Measurements from ENCODE around the gene PABPN1. TPM values are rescaled to one million over a fixed set of nuclear protein-coding genes. Genes with fewer than 3 reads are reported as not detected.

The PABPN1 gene
- total and polyA plus RNA-seq, 9 of the 15 experiments (the other 6 are each of a cell fraction or from before 2014, with no cell fraction given): 32.6 to 388 (median 178) TPM

DNA sequence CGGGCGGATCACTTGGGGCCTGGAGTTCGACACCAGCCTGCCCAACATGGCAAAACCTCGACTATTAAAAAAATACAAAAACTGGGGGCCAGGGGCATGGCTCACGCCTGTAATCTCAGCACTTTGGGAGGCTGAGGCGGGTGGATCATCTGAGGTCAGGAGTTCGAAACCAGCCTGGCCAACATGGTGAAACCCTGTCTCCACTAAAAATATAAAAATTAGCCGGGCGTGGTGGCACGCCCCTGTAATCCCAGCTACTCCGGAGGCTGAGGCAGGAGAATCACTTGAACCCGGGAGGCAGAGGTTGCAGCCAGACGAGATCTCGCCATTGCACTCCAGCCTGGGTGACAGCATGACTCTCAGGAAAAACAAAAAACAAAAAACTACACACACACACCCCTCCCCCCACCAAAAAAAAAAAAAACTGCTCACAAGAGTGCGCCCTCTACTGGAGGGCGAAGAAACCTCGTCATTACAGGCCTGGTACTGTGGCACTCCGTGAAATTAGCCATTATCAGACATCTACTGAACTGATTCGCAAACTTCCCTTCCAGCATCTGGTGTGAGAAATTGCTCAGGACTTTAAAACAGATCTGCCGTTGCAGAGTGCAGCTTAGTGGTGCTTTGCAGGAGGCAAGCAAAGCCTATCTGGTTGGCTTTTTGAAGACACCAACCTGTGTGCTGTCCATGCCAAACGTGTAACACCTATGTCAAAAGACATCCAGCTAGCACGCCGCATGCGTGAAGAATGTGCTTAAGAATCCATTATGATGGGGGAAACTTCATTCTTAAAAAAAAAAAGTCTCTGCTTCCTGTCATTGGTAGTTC is 26.3 kb upstream of the PABPN1 start (continued):
- TF ChIP-seq, protein P1, sequence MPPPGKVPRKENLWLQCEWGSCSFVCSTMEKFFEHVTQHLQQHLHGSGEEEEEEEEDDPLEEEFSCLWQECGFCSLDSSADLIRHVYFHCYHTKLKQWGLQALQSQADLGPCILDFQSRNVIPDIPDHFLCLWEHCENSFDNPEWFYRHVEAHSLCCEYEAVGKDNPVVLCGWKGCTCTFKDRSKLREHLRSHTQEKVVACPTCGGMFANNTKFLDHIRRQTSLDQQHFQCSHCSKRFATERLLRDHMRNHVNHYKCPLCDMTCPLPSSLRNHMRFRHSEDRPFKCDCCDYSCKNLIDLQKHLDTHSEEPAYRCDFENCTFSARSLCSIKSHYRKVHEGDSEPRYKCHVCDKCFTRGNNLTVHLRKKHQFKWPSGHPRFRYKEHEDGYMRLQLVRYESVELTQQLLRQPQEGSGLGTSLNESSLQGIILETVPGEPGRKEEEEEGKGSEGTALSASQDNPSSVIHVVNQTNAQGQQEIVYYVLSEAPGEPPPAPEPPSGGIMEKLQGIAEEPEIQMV (tag; conservative IDR thresholded peaks at IDR 0.05; ENCODE audit: low read depth): no peak
- TF ChIP-seq, protein P2, sequence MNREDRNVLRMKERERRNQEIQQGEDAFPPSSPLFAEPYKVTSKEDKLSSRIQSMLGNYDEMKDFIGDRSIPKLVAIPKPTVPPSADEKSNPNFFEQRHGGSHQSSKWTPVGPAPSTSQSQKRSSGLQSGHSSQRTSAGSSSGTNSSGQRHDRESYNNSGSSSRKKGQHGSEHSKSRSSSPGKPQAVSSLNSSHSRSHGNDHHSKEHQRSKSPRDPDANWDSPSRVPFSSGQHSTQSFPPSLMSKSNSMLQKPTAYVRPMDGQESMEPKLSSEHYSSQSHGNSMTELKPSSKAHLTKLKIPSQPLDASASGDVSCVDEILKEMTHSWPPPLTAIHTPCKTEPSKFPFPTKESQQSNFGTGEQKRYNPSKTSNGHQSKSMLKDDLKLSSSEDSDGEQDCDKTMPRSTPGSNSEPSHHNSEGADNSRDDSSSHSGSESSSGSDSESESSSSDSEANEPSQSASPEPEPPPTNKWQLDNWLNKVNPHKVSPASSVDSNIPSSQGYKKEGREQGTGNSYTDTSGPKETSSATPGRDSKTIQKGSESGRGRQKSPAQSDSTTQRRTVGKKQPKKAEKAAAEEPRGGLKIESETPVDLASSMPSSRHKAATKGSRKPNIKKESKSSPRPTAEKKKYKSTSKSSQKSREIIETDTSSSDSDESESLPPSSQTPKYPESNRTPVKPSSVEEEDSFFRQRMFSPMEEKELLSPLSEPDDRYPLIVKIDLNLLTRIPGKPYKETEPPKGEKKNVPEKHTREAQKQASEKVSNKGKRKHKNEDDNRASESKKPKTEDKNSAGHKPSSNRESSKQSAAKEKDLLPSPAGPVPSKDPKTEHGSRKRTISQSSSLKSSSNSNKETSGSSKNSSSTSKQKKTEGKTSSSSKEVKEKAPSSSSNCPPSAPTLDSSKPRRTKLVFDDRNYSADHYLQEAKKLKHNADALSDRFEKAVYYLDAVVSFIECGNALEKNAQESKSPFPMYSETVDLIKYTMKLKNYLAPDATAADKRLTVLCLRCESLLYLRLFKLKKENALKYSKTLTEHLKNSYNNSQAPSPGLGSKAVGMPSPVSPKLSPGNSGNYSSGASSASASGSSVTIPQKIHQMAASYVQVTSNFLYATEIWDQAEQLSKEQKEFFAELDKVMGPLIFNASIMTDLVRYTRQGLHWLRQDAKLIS (CRISPR knock-in tag; IDR thresholded peaks at IDR 0.05): no peak
- TF ChIP-seq ZNF174 (CRISPR knock-in tag; IDR thresholded peaks at IDR 0.05) (no peak), MAZ (CRISPR knock-in tag; conservative IDR thresholded peaks at IDR 0.05 in 1 of 2, IDR thresholded peaks at IDR 0.05 in 1 of 2) (peak in 1 of 2 experiments; percentile 48; a peak in 2 of 4 replicates), BMI1 (IDR thresholded peaks at IDR 0.05; ENCODE audit: low read length) (no peak), RFX1 (IDR thresholded peaks at IDR 0.05) (no peak), EP300 (IDR thresholded peaks at IDR 0.05; ENCODE audit: low read length) (peak; percentile 73; the same call in 1 of the 2 replicates)
- TF ChIP-seq, protein P3, sequence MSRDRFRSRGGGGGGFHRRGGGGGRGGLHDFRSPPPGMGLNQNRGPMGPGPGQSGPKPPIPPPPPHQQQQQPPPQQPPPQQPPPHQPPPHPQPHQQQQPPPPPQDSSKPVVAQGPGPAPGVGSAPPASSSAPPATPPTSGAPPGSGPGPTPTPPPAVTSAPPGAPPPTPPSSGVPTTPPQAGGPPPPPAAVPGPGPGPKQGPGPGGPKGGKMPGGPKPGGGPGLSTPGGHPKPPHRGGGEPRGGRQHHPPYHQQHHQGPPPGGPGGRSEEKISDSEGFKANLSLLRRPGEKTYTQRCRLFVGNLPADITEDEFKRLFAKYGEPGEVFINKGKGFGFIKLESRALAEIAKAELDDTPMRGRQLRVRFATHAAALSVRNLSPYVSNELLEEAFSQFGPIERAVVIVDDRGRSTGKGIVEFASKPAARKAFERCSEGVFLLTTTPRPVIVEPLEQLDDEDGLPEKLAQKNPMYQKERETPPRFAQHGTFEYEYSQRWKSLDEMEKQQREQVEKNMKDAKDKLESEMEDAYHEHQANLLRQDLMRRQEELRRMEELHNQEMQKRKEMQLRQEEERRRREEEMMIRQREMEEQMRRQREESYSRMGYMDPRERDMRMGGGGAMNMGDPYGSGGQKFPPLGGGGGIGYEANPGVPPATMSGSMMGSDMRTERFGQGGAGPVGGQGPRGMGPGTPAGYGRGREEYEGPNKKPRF (IDR thresholded peaks at IDR 0.05; ENCODE audit: low read depth, low read length): no peak
- TF ChIP-seq, protein P4, sequence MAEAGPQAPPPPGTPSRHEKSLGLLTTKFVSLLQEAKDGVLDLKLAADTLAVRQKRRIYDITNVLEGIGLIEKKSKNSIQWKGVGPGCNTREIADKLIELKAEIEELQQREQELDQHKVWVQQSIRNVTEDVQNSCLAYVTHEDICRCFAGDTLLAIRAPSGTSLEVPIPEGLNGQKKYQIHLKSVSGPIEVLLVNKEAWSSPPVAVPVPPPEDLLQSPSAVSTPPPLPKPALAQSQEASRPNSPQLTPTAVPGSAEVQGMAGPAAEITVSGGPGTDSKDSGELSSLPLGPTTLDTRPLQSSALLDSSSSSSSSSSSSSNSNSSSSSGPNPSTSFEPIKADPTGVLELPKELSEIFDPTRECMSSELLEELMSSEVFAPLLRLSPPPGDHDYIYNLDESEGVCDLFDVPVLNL (CRISPR knock-in tag; IDR thresholded peaks at IDR 0.05; ENCODE audit: low read depth): no peak
- TF ChIP-seq, protein P5, sequence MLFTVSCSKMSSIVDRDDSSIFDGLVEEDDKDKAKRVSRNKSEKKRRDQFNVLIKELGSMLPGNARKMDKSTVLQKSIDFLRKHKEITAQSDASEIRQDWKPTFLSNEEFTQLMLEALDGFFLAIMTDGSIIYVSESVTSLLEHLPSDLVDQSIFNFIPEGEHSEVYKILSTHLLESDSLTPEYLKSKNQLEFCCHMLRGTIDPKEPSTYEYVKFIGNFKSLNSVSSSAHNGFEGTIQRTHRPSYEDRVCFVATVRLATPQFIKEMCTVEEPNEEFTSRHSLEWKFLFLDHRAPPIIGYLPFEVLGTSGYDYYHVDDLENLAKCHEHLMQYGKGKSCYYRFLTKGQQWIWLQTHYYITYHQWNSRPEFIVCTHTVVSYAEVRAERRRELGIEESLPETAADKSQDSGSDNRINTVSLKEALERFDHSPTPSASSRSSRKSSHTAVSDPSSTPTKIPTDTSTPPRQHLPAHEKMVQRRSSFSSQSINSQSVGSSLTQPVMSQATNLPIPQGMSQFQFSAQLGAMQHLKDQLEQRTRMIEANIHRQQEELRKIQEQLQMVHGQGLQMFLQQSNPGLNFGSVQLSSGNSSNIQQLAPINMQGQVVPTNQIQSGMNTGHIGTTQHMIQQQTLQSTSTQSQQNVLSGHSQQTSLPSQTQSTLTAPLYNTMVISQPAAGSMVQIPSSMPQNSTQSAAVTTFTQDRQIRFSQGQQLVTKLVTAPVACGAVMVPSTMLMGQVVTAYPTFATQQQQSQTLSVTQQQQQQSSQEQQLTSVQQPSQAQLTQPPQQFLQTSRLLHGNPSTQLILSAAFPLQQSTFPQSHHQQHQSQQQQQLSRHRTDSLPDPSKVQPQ (CRISPR knock-in tag; IDR thresholded peaks at IDR 0.05; ENCODE audit: borderline replicate concordance): no peak
- TF ChIP-seq, protein P6, sequence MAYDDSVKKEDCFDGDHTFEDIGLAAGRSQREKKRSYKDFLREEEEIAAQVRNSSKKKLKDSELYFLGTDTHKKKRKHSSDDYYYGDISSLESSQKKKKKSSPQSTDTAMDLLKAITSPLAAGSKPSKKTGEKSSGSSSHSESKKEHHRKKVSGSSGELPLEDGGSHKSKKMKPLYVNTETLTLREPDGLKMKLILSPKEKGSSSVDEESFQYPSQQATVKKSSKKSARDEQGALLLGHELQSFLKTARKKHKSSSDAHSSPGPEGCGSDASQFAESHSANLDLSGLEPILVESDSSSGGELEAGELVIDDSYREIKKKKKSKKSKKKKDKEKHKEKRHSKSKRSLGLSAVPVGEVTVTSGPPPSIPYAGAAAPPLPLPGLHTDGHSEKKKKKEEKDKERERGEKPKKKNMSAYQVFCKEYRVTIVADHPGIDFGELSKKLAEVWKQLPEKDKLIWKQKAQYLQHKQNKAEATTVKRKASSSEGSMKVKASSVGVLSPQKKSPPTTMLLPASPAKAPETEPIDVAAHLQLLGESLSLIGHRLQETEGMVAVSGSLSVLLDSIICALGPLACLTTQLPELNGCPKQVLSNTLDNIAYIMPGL (CRISPR knock-in tag; IDR thresholded peaks at IDR 0.05): no peak

Data from K562 (cell line).